HepG2 (cell line): ENCODE measurements around the gene CACNB4. TPM values are rescaled to one million over a fixed set of nuclear protein-coding genes. Genes with fewer than 3 reads are reported as not detected.
A peak's percentile ranks its signal among the peaks of the same experiment; 100 is the strongest.

Source experiments
- ATAC-seq: fragments of 200-7000 bp; cut with Tn5 transposase; 3 replicates; pipeline ENCODE4 v1.9.1; 2020; ENCODE audit warnings: mild to moderate bottlenecking, moderate library complexity
- BruUV-seq: library from RNA; stranded (reverse); fragments of 400-500 nt; replicated peaks from 2 replicates; lab custom pipeline; 2021; lab: Mats Ljungman, UMichigan
- CTCF ChIA-PET: fragments of 300-600 bp; formaldehyde crosslinking; extraction: SDS; loops from one replicate; lab custom pipeline; 2021; ENCODE audit warnings: low total read pairs, inconsistent platforms, low intra/inter-chr PET ratio; lab: Yijun Ruan, JAX
- POLR2A ChIA-PET: fragments of 350-600 bp; sonication (Branson Sonifier 250); formaldehyde crosslinking; loops from one replicate; lab custom pipeline; 2020; ENCODE audit warnings: antibody characterized with exemption, inconsistent platforms; lab: Yijun Ruan, JAX
- DNase-seq: peaks from one replicate; pipeline ENCODE4 v3.0.0-alpha.2; 2015; ENCODE audit warnings: low spot score
- FAIRE-seq: peaks from 3 replicates; lab custom pipeline; 2011; peaks lifted over from hg19 to GRCh38; lab: Jason Lieb, UNC
- H2AFZ ChIP-seq: one replicate; pipeline ENCODE4 v1.6.1; 2011; ENCODE audit warnings: low read length, inconsistent platforms
- H3K27ac ChIP-seq: fragments of 300-600 bp; 3 replicates; pipeline ENCODE4 v1.8.0; 2011; ENCODE audit warnings: mixed run types, mild to moderate bottlenecking, mixed read lengths, low read length, inconsistent platforms; ENCODE audit not compliant: insufficient read depth; ENCODE audit errors: extremely low read length
- H3K27me3 ChIP-seq, 2 experiments: fragments of 200-600 bp in 1 of 2; 2 replicates in 1 of 2; 3 replicates in 1 of 2; pipeline versions ENCODE4 v1.6.0 to v1.8.0; 2011; ENCODE audit warnings: low read length in 2 of 2, mild to moderate bottlenecking in 2 of 2, moderate library complexity in 2 of 2, inconsistent platforms in 1 of 2; ENCODE audit not compliant: insufficient read depth in 2 of 2, control insufficient read depth in 1 of 2
- H3K36me3 ChIP-seq, 2 experiments: fragments of 200-600 bp in 1 of 2; replicated peaks in 1 of 2; 2 replicates in 1 of 2; 3 replicates in 1 of 2; pipeline versions ENCODE4 v1.5.1 to v1.8.0; 2011; ENCODE audit warnings: low read length in 2 of 2, inconsistent platforms in 1 of 2; ENCODE audit not compliant: insufficient read depth in 2 of 2, control insufficient read depth in 1 of 2
- H3K4me1 ChIP-seq: 2 replicates; pipeline ENCODE4 v1.5.1; 2012; ENCODE audit warnings: low read length, inconsistent platforms; ENCODE audit not compliant: insufficient read depth
- H3K4me2 ChIP-seq: 2 replicates; pipeline ENCODE4 v1.6.0; 2011; ENCODE audit warnings: low read depth, low read length, inconsistent platforms
- H3K4me3 ChIP-seq, 3 experiments: fragments of 200-600 bp in 1 of 3; sonication (generic), shearing (Covaris generic) in 1 of 3; replicated peaks in 1 of 3; 2 replicates each; pipeline ENCODE4 v1.5.1; 2011 to 2016; ENCODE audit warnings: low read length in 3 of 3, inconsistent platforms in 2 of 3, low read depth in 2 of 3, mild to moderate bottlenecking in 2 of 3, control low read depth in 1 of 3, mixed read lengths in 1 of 3; ENCODE audit not compliant: insufficient read depth in 1 of 3
- H3K79me2 ChIP-seq: one replicate; pipeline ENCODE4 v1.6.1; 2011; ENCODE audit warnings: low read length, inconsistent platforms; ENCODE audit not compliant: insufficient read depth
- H3K9ac ChIP-seq: 2 replicates; pipeline ENCODE4 v1.6.0; 2011; ENCODE audit warnings: mild to moderate bottlenecking, low read depth, low read length, inconsistent platforms; ENCODE audit not compliant: insufficient read depth
- H3K9me3 ChIP-seq: 2 replicates; pipeline ENCODE4 v1.5.1; 2012; ENCODE audit warnings: mild to moderate bottlenecking, low read length
- H4K20me1 ChIP-seq: 2 replicates; pipeline ENCODE4 v1.6.0; 2011; ENCODE audit warnings: inconsistent platforms, mild to moderate bottlenecking, low read length, moderate library complexity; ENCODE audit not compliant: insufficient read depth
- ADNP ChIP-seq: sonication (generic); formaldehyde crosslinking; IDR thresholded peaks from 2 replicates; pipeline ENCODE4 v1.4.0; 2020; ENCODE audit warnings: missing genetic modification reagents
- CREM ChIP-seq, 2 experiments: sonication (generic) in 1 of 2; formaldehyde crosslinking in 1 of 2; IDR thresholded peaks; 2 replicates each; pipeline versions ENCODE4 v1.4.0 to v1.6.1; 2016 to 2020; ENCODE audit warnings: antibody characterized with exemption in 1 of 2, mild to moderate bottlenecking in 1 of 2, missing genetic modification reagents in 1 of 2
- ELF4 ChIP-seq: sonication (generic); formaldehyde crosslinking; IDR thresholded peaks from 2 replicates; pipeline ENCODE4 v1.5.0; 2020; ENCODE audit warnings: missing genetic modification reagents, mild to moderate bottlenecking, moderate library complexity, borderline replicate concordance
- HMG20B ChIP-seq: conservative IDR thresholded peaks from 2 replicates; pipeline ENCODE4 v1.6.1; 2016; ENCODE audit warnings: missing genetic modification reagents, missing compliant biosample characterization
- IKZF5 ChIP-seq: IDR thresholded peaks from 2 replicates; pipeline ENCODE4 v1.6.1; 2018; ENCODE audit warnings: missing genetic modification reagents, mild to moderate bottlenecking, missing compliant biosample characterization
- MBD4 ChIP-seq: IDR thresholded peaks from 2 replicates; pipeline ENCODE4 v1.6.1; 2012; ENCODE audit warnings: low read length, inconsistent platforms, borderline replicate concordance
- MED13 ChIP-seq: sonication (generic); formaldehyde crosslinking; IDR thresholded peaks from 2 replicates; pipeline ENCODE4 v1.5.0; 2020; ENCODE audit warnings: missing genetic modification reagents
- NFRKB ChIP-seq: fragments of 450-650 bp; IDR thresholded peaks from 2 replicates; pipeline ENCODE4 v1.6.1; 2017
- SMAD9 ChIP-seq: sonication (generic); formaldehyde crosslinking; IDR thresholded peaks from 2 replicates; pipeline ENCODE4 v1.5.1; 2020; ENCODE audit warnings: mild to moderate bottlenecking, missing genetic modification reagents
- ZNF720 ChIP-seq: sonication (generic); formaldehyde crosslinking; IDR thresholded peaks from 2 replicates; pipeline ENCODE4 v1.4.0; 2020; ENCODE audit warnings: missing genetic modification reagents
- ZNF737 ChIP-seq: sonication (generic); formaldehyde crosslinking; IDR thresholded peaks from 2 replicates; pipeline ENCODE4 v1.5.0; 2020; ENCODE audit warnings: missing genetic modification reagents, mild to moderate bottlenecking, borderline replicate concordance
- ZNF766 ChIP-seq: sonication (generic); formaldehyde crosslinking; IDR thresholded peaks from 2 replicates; pipeline ENCODE4 v1.5.0; 2020; ENCODE audit warnings: missing genetic modification reagents, borderline replicate concordance
- ZZZ3 ChIP-seq: sonication (generic); formaldehyde crosslinking; IDR thresholded peaks from 2 replicates; pipeline ENCODE4 v1.4.0; 2020; ENCODE audit warnings: missing genetic modification reagents, mild to moderate bottlenecking, borderline replicate concordance
- WGBS: methylation state at CpG from one replicate; pipeline ENCODE4 v1.1.6; 2017; ENCODE audit warnings: low lambda C conversion rate; 5-methylcytosine and 5-hydroxymethylcytosine counted together
- in situ Hi-C: cut with HindIII; loops from 2 replicates; pipeline ENCODE4 v1.10.0; 2017; ENCODE audit warnings: low pct_unique_long_range_greater_than_20kb; ENCODE audit not compliant: extremely low pct_ligation_motif_present
- intact Hi-C: fragments of 100-400 bp; cut with micrococcal nuclease; formaldehyde crosslinking; loops from one replicate; pipeline ENCODE4 v1.10.0; 2022; ENCODE audit not compliant: unreplicated experiment
- polyA plus RNA-seq, 8 experiments: library from polyadenylated mRNA; depleted of rRNA in 3 of 8; stranded (reverse) in 7 of 8; unstranded in 1 of 8; fragments of >200 nt; fragmentation: Illumina TruSeq in 4 of 8; extraction: Trizol in 4 of 8; gene quantifications; 2 replicates each; pipeline versions ENCODE4 v1.2.1 to v1.2.3, GENCODE V29; 2011 to 2016; ENCODE audit warnings: low read depth in 4 of 8, missing spikeins in 1 of 8, mixed read lengths in 1 of 8; ENCODE audit not compliant: insufficient read depth in 1 of 8
- total RNA-seq, 5 experiments: library from RNA; depleted of rRNA; stranded (reverse); fragments of >200 nt; fragmentation: Illumina TruSeq; extraction: Trizol; gene quantifications; 2 replicates each; pipeline ENCODE4 v1.2.3, GENCODE V29; 2016; ENCODE audit warnings: low read depth in 1 of 5
- TF ChIP-seq, protein P1 (sequence below): sonication (generic); formaldehyde crosslinking; IDR thresholded peaks from 2 replicates; pipeline ENCODE4 v1.8.0; 2022; ENCODE audit warnings: mild to moderate bottlenecking, missing genetic modification reagents, moderate library complexity
- TF ChIP-seq, protein P2 (sequence below): sonication (generic); formaldehyde crosslinking; IDR thresholded peaks from 2 replicates; pipeline ENCODE4 v1.4.0; 2020; ENCODE audit warnings: mild to moderate bottlenecking, low read depth, missing genetic modification reagents
- TF ChIP-seq, protein P3 (sequence below): IDR thresholded peaks from 2 replicates; pipeline ENCODE4 v1.6.1; 2016; ENCODE audit warnings: missing compliant biosample characterization, missing genetic modification reagents, borderline replicate concordance
- TF ChIP-seq, protein P4 (sequence below): sonication (generic); formaldehyde crosslinking; IDR thresholded peaks from 2 replicates; pipeline ENCODE4 v1.5.0; 2020; ENCODE audit warnings: mild to moderate bottlenecking, missing genetic modification reagents, borderline replicate concordance

The CACNB4 gene
- total and polyA plus RNA-seq, 2 of the 13 experiments (the other 11 are each of a cell fraction or from before 2014, with no cell fraction given): 5.1 to 14.3 TPM

DNA sequence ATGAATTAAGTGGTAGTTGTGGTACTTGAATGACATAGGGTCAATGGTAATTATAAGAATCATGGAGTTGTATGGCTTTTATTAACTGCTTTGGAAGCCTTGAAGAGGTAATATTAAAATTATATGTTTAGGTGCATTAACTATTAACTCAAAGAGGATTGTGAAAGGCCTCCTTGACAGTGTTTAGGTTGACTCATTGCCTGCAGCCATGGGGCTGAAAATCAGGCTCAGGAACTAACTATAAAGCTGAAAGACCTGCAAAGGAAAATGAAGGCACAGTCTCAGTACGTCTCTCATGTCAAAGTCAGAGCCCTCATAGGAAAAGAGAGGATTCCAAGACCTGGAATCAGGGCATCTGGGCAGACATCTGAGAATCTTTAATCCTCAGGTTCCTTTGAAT, 31.0 kb downstream of the CACNB4 start:
- DNase-seq (no peak), FAIRE-seq (no peak), ATAC-seq (peak; percentile 35; the same call in 1 of the 3 replicates)
- no peaks in the 10 kb centered on the region for H4K20me1 ChIP-seq
- H2AFZ ChIP-seq: no peak overlapping the region
- intact Hi-C loops: no loop called here
- no peaks in the 10 kb centered on the region for H3K79me2 ChIP-seq
- H3K9ac ChIP-seq: no peak overlapping the region
- H3K36me3 ChIP-seq: no peaks in the 10 kb centered on the region
- H3K27ac ChIP-seq: no peak overlapping the region
- WGBS: 0% methylated on average over 1 of the region's 1 CpG
- H3K4me2 ChIP-seq: no peak overlapping the region
- no peaks in the 10 kb centered on the region for H3K4me1 ChIP-seq
- CTCF ChIA-PET: no interaction called here
- H3K27me3 ChIP-seq: peaks cover 2 to 12% of the 10 kb centered on the region in 2 experiments; a peak in 3 of 5 replicates
- in situ Hi-C loops: no loop called here
- TF ChIP-seq, protein P1, sequence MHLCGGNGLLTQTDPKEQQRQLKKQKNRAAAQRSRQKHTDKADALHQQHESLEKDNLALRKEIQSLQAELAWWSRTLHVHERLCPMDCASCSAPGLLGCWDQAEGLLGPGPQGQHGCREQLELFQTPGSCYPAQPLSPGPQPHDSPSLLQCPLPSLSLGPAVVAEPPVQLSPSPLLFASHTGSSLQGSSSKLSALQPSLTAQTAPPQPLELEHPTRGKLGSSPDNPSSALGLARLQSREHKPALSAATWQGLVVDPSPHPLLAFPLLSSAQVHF (CRISPR knock-in tag): no peak
- TF ChIP-seq ELF4 (CRISPR knock-in tag) (no peak), MED13 (no peak), ZZZ3 (CRISPR knock-in tag) (no peak), NFRKB (no peak), ZNF720 (CRISPR knock-in tag) (no peak), MBD4 (no peak), ADNP (CRISPR knock-in tag) (no peak), ZNF737 (no peak), IKZF5 (no peak), ZNF766 (CRISPR knock-in tag) (no peak), CREM (IDR thresholded peaks at IDR 0.05) (no peak), CREM (CRISPR knock-in tag; IDR thresholded peaks at IDR 0.05) (no peak), HMG20B (no peak), SMAD9 (CRISPR knock-in tag) (no peak)
- TF ChIP-seq, protein P2, sequence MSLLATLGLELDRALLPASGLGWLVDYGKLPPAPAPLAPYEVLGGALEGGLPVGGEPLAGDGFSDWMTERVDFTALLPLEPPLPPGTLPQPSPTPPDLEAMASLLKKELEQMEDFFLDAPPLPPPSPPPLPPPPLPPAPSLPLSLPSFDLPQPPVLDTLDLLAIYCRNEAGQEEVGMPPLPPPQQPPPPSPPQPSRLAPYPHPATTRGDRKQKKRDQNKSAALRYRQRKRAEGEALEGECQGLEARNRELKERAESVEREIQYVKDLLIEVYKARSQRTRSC: no peak
- TF ChIP-seq, protein P3, sequence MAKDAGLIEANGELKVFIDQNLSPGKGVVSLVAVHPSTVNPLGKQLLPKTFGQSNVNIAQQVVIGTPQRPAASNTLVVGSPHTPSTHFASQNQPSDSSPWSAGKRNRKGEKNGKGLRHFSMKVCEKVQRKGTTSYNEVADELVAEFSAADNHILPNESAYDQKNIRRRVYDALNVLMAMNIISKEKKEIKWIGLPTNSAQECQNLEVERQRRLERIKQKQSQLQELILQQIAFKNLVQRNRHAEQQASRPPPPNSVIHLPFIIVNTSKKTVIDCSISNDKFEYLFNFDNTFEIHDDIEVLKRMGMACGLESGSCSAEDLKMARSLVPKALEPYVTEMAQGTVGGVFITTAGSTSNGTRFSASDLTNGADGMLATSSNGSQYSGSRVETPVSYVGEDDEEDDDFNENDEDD (CRISPR knock-in tag): no peak
- TF ChIP-seq, protein P4, sequence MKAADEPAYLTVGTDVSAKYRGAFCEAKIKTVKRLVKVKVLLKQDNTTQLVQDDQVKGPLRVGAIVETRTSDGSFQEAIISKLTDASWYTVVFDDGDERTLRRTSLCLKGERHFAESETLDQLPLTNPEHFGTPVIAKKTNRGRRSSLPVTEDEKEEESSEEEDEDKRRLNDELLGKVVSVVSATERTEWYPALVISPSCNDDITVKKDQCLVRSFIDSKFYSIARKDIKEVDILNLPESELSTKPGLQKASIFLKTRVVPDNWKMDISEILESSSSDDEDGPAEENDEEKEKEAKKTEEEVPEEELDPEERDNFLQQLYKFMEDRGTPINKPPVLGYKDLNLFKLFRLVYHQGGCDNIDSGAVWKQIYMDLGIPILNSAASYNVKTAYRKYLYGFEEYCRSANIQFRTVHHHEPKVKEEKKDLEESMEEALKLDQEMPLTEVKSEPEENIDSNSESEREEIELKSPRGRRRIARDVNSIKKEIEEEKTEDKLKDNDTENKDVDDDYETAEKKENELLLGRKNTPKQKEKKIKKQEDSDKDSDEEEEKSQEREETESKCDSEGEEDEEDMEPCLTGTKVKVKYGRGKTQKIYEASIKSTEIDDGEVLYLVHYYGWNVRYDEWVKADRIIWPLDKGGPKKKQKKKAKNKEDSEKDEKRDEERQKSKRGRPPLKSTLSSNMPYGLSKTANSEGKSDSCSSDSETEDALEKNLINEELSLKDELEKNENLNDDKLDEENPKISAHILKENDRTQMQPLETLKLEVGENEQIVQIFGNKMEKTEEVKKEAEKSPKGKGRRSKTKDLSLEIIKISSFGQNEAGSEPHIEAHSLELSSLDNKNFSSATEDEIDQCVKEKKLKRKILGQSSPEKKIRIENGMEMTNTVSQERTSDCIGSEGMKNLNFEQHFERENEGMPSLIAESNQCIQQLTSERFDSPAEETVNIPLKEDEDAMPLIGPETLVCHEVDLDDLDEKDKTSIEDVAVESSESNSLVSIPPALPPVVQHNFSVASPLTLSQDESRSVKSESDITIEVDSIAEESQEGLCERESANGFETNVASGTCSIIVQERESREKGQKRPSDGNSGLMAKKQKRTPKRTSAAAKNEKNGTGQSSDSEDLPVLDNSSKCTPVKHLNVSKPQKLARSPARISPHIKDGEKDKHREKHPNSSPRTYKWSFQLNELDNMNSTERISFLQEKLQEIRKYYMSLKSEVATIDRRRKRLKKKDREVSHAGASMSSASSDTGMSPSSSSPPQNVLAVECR (CRISPR knock-in tag): no peak
- TF ChIP-seq, all 625 proteins: peak for 0
- POLR2A ChIA-PET: no interaction called here
- no TSS peak for BruUV-seq
- H3K4me3 ChIP-seq: no peak overlapping the region
- no peaks in the 10 kb centered on the region for H3K9me3 ChIP-seq
